Activated CD4-positive, CD25-positive, alpha-beta regulatory T cell treated with anti-CD3 and anti-CD28 coated beads, Interleukin-2, amount 50 U/mL, for 24 hours (primary cell): ENCODE data around the gene RFFL.
"Not testable (repeated sequence)": the region's sequence is repeated elsewhere in the genome, so short reads cannot be mapped to it uniquely, and the experiment has no call there.

ENCODE experiments used
- ATAC-seq, 2 donors: fragments of 150-1000 bp; cut with Tn5 transposase; one replicate each; pipeline ENCODE4 v1.10.0; 2021; ENCODE audit warnings: mild to moderate bottlenecking in 1 of 2, moderate library complexity in 1 of 2

The RFFL gene

DNA sequence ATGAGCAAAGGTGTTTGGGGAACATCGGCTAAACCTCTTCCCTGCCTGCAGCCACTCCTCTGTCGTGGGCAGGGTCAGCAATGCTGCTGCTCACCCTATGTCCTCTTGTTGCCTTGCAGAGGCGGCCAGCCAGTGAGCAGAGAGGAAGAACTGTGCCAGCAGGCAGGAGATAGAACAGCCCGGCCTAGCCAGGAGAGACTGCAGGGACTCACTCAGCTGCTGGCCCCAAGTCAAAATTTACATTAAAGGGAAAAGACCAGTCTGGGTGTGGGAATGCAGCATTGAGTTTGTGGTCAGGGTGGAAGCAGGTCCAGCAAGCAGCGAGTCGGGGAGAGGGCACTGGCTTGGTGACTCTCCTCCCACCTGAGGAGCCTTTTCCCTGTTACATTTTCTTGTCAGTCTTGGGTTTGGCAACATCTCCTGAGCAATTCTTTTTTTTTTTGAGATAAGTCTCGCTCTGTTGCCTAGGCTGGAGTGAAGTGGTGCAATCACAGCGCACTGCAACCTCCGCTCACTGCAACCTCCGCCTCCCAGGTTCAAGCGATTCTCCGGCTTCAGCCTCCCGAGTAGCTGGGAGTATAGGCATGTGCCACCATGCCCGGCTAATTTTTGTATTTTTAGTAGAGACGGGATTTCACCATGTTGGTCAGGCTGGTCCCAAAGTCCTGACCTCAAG, 60.5 kb downstream of the RFFL start:
- no peak for ATAC-seq

DNA sequence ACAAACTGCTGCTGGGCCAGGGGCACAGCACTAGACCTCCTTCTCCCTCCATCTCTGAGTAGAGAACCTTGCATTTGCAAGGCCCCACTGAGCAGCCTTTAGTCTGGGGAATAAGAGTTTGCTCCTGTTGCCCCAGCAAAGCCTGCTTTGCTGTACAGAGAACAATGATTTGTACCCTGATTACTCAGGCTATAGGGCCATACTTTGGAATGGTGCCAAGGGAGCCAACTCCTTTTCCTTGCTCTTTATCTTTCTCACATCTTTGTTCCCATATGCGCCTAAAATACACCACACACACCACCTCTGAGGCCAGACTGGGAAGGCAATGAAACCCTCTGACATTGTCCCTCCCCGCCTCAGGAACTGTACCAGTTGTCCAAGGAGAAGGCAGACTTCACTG, 62.0 kb downstream of the RFFL start:
- no peak for ATAC-seq

DNA sequence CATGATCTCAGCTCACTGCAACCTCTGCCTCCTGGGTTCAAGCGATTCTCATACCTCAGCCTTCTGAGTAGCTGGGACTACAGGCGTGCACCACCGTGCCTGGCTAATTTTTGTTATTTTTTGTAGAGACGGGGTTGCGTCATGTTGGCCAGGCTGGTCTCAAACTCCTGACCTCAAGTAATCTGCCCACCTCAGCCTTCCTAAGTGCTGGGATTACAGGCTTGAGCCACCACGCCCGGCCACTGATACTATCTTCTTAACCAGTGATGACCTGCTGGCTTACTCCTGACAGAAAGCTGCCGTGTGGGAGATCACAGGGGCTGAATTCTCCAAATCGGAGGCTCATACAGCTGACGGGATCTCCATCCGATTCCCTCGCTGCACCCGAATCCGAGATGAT, 62.5 kb downstream of the RFFL start:
- ATAC-seq = not testable (repeated sequence)

DNA sequence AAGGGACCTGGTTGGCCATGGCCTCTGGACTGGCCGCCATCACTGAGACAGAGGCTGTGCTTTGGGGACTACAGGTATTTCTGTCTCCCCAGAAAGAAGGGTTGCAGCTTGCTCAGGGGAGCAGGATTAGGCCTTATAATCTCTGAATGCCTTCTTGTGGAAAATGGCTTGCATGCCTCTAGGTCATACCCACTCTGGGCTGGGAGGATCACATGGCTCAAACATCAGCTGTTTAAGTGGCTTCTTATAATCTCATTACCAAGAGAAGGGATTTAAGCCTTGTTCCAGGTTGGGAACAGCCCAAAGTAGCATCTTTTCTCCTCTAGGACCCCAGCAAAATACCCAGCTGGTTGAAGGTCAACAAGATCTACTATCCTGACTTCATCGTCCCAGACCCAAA, 64.1 kb downstream of the RFFL start:
- ATAC-seq = no peak

DNA sequence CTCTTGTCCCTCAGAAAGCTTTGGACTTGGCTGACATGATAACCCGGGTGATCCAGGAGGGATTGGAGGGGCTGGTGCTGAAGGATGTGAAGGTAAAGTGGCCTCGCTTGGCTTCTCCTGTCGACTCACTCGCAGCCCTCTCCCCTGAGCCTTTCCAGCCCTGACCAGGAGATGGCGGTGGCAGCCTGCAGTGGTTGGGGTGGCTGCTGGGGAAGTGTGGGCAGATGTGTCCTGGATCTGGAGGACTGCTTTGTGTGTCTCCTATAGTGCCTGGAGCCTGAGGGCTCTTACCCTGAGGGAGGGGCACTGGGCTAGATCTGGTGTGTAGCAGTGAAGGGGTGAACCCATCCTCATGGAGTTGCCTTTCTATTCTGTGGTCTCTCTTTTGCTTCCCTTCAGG, 65.3 kb downstream of the RFFL start:
- ATAC-seq = peak; percentile 90 to 96

DNA sequence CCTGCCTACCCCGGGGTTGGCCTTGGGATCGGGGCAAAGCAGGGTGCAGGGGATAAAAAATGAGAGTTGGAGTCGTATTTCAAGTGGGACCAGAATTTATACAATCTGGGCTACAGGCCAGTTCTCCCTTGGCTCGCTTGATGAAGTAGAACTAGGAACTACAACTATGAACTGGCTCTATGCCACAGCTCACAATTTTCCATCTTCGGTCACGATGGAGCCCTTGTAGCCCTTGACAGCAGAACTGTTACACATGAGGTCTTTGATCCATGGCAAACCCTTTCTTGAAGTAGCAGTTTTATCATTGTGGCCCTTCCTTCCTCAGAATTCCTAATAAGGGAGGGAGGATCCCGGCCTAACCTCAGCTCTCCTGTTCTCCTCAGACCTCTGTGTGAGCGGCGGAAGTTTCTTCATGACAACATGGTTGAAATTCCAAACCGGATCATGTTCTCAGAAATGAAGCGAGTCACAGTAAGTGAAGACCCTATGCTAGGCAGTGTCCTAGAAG, 66.1 kb downstream of the RFFL start:
- ATAC-seq = no peak

DNA sequence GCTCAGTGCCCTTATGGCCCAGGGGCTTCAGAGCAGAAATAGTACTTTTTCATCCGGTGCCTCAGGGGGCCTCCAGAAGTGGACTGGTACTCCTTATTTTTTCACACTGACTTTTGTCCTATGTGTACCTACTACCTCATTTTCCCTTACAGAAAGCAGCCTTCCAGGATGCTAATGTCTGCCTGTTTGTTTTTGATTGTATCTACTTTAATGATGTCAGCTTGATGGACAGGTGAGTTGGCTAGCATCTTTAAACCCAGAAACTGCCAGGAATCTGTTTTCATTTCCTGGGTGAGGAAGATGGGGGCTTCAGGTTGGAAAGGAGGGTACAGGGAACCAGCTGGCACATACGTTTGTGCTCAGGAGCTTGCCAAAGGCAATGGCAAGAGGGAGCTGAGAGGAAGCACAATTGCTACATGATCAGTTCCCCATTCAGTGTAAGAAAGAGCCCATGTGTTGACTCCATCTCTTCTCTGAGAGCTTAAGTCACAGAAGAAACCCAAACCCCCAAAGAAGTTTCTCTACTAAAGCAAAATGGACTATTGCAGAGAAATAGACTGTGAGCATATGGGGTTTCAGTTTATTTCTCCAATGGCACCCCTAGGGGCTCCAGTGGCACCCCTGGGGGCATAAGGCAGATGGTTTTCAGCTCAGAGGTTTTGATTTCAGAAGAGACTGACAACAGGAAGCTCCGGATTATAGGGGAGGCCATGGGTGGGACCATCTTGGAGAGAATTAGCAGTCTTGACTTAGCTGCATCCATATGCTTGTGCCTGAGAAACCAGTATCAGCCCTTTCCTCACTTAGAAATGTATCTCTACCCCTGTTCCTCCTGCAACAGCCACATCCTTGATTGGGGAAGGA, 66.9 kb downstream of the RFFL start:
- no peak for ATAC-seq

DNA sequence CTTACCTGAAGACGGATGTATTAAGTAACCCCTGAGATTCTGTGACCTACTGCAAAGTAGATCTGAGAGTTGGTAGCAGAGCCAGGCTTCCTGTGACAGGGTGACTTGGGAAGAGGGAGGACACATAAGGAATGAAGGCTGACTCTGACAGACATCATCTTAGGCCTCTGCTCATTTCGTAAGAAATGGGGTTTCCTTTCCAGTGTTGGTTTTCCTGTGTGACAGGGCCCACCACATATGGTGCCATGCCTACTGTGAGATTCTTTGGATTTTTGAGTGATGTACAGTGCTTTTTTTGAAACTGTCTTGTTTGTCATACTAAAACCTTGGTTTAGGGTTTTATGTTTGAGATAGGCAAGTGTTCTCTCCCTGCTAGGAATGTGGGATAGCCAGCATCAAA, 70.5 kb downstream of the RFFL start:
- no peak for ATAC-seq

DNA sequence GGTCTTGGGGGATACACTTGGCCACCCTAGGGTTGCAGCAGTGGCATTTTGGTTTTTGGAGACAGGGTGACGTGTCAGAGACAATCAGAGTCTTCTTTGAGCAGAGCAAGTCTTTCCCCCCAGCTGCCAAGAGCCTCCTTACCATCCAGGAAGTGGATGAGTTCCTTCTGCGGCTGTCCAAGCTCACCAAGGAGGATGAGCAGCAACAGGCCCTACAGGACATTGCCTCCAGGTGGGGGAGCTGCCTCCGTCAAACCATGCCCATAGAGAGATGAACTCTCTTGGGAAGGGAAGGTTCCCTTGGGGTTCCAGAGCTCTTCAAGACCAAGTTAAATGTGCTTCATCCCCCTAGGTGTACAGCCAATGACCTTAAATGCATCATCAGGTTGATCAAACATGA, 71.9 kb downstream of the RFFL start:
- no peak for ATAC-seq

DNA sequence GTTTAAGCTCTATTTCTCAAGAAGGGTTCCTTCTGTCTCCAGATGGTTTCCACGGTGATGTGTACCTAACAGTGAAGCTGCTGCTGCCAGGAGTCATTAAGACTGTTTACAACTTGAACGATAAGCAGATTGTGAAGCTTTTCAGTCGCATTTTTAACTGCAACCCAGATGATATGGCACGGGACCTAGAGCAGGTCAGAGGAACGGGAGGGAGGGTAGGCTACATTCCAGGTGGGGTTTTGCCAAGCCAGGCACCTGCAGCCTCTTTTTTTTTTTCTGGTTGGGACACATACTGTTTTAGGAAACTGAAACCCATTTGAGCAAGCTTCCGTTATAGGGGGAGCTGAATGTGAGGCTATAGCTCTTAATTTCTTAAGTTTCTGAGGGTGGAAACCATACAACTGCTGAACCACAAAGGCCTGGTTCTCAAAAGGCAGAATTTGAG, 72.6 kb downstream of the RFFL start:
- no peak for ATAC-seq

DNA sequence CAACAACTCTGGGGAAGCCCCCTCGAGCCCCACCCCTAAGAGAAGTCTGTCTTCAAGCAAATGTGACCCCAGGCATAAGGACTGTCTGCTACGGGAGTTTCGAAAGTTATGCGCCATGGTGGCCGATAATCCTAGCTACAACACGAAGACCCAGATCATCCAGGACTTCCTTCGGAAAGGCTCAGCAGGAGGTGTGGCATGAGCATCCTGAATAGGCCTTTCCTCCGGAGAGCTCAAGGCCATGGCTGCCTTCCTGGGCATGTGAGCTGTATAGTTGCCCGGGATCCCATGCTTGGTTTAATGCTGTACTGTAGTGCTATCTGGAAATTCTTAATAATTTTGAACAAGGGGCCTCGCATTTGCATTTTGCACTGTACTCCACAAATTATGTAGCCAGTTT, 74.0 kb downstream of the RFFL start:
- ATAC-seq = no peak

DNA sequence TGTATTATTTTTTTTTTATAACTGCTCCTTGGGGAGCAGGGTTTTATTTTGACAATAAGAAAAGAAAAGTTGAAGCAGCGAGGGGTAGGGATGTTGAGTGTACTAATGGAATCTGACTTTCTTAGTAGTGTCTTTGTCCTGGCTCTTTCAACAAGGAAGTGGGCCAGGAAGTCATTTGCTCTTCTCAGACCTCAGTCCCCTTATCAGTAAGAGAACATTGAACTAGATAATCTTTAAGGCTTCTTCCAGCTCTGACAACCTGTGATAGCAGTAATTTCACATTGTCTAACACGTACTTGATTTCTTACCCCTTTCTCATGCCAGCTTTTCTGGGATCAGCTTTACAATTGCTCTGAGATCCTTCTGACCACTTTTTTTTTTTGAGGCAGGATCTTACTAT, 74.9 kb downstream of the RFFL start:
- ATAC-seq = no peak

DNA sequence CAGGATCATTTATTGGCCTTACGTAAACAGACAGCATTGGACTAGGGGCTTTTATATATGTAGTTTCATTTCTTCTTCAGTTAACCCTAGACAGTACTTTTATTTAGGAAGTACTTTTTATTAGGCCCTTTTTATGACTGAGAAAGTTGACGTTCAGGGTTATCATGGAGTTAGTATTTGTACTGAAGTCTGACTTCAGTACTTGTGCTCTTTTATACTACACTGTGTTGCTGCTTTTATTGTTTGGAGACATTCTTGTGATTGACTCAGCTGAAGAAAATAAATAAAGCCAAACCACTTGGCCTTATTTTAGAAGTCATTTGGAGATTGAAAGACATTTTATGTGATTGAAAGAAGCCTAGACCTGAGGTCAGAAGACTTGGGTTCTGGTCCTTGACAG, 76.3 kb downstream of the RFFL start:
- no peak for ATAC-seq

DNA sequence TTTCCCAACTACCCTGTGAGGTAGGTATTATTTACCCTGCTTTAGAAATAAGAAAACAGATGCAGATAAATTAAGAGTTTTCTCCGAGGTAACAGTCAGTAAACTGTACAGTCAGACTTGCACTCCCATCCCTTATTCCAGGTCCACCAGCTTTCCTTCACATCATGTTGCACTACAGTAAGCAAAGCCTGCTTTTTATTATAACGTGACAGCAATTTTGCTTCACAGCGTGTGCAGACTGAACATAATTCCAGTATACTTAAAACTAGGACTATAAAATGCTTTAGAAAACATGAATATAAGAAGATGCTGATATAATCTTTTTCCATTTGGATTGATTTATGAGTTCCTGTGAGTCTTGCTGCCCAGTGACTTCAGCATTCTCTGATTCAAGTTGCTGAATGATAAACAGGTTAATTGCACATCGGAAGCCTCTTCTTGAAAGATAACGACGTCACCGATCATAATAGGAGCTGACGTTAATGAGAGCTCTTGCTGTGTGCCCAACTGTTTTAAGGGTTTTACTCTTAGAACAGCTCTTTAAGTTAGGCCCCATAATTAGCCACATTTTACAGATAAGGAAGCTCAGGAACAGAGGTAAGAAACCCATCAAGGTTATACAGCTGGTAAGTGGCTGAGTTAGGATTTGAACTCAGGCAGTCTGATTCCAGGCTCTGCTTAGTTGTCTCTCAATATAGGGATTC, 81.8 kb downstream of the RFFL start:
- ATAC-seq = no peak

DNA sequence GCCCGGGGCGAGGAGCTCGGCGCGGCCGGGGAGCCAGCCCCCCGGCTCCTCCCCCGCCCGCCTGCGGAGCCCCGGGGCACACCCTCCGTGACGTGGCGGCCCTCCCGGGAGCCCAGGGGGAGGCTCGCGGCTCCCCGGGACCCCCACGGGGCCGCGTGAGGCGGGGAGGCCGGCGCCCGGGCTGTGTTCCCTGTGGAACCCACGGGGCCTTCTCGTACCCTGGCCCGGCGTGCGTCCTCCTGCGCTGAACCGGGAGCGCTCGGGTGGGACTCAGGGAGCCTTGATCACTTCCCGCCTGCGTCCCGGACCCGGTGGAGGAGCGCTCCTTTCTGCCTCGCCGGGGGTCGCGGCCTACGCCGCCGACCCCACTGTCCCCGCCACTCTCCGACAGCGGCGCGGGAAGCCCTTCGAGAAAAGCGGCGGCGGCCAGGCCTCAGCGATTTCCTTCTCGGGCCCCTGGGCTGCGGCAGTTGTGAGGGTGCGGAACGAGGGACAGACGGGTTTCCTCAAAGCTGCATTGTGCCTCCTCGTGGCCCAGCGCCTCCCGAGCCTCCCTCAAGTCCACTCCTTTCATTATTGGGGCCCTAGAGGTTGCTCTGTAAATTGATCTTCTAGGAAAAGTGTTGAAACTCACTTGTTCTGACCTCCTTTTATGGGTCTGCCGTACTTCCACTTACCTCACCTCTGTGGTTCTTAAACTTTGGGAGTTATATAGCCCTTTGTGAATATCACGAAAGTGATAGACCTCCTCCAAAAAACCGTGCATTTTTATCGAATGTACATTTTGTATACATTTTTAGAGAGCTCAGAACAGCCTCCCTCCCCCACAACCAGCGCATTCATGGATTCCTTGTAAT, 82.6 kb downstream of the RFFL start:
- ATAC-seq = peak; percentile 88

DNA sequence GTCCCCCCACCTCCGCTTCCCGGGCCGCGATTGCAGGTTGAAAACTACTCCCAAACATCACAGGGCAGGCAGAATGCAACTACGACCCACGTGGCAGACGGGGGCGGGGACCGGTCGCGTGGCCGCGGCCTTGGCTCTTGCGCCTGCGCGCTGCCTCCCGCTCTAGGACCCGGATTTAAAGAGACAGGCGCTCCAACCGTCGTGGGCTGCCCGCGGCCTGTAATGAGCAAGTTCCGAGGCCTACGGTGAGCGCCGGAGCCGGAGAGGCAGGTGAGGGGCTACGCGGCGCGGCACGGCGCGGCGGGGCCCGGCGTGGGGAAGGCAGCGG, 83.2 kb downstream of the RFFL start, which contains the start of gene LIG3:
TSS of gene LIG3 (plus strand) at position 160 of the 328 bp plus-strand sequence. CDS start 2,494 bp downstream, outside the sequence.
- ATAC-seq = peak; percentile 86

DNA sequence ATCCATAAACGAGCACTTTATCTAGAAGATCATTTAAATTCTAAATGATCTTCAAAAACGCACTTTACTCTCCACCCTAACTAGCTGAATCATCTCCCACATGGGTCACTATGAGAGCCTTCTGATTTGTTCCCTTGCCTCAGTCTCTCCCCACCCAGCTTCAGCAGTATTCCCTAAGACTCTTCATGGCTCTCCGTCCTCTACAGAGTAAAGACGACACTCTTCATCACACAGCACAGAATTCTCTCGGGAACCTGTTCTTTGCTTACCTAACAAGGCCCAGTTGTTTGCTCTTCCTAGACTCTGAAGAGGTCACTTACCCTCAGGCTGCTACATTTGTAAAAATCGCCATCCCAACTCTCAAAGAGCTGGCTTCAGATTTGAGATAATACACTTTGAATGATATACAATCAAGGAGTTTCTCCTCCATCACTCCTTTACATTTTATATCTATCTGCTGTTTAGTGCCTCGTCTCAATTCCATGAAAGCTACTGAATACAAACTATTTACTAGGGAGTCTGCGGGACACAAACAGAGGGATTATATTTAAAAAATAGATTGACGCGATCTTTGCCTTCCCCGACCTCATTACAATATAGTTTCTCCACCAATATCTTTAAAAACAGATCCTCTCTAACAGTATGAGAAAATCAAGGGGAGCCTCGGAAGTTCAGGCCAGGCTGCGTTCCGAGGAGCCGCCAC, 83.7 kb downstream of the RFFL start:
- no peak for ATAC-seq

DNA sequence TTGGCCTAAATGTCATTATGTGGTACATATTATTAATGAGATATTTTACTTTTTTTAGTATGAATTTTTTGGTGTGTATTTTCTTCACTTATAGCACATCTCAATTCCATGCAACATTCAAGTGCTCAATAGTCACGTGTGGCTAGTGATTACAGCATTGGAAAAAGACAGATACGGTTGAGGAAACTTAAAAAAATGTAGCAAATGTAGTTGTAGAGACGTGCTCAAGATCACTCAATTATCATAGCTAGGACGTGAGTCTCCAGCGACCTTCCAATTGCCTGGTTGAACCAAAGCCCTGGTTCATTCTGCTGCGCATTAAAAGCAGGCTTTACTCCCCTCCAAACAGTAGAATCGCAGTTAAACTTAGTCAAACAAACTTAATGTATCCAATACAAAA, 84.4 kb downstream of the RFFL start:
- no peak for ATAC-seq

DNA sequence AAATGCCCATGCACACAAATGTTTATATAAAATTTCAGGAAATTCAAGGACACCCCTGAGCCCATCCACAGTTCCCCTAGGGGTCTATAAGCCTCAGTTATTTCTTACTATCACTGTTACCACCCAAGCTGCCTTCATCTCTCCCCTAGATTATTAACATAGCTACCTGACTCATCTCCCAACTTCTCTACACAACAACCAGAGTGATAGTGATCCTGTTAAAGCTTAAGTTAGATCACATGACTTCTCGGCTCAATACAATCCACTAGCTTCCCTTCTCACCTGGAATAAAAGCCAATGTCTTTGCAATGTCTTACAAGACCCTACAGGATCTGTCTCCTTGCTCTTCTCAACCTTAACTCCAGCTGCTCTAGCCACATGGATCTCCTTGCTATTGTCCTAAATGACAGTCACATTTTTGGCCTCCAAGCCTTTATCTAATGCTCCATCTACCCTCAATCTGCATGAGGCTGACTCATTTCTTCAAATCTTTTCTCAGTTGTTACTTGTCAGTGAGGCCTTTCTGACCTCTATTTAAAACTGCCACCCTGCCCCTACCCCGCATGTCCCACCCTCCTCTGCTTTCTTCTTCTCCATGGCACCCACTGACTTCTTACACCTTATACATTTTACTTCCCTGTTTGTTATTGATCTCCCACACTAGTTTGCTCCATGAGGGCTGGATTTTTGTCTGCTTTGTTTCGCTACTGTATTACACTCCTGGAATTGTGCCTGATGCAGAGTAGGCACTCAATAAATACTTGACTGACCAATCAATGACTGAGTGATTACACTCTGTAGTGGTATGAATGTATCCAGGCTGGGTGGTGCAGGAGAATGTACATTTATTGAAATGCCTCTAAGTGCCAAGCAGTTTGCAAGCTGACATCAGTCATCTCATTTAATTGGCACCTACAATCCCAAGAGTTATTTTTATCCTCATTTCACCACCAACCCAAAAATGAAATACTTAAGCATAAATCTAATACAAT, 88.4 kb downstream of the RFFL start:
- ATAC-seq = peak; percentile 73 to 82

DNA sequence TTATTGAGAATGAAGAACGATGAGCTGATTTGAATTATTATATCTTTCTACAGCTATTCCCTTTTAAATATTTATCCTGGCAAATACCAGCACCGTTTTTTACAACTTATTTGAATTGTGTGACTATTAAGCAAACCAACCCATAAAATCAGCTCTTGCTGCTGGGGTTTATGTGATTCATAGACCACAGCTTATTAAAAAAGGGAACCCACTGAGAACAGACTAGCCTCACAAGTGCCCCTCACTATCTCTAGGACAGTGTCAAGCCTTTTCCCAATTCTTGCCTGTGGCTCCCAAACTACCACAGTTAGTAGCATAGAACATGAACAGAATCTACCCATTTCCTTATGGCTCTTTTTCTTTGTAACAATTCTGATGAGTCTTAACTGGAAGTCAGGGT, 89.3 kb downstream of the RFFL start:
- ATAC-seq = peak; percentile 56 to 62
